H1 (cell line): ENCODE data around the gene LAMA3. TPM values are rescaled to one million over a fixed set of nuclear protein-coding genes. Genes with fewer than 3 reads are reported as not detected.

Source experiments
- CTCF ChIA-PET: fragments of 300-600 bp; sonication (Branson Sonifier 250); formaldehyde crosslinking; loops from one replicate; lab custom pipeline; 2021; ENCODE audit not compliant: partially characterized antibody; lab: Charles Lee
- POLR2A ChIA-PET: fragments of 300-600 bp; sonication (Branson Sonifier 250); formaldehyde crosslinking; loops from one replicate; lab custom pipeline; 2021; ENCODE audit warnings: inconsistent platforms; ENCODE audit not compliant: partially characterized antibody; lab: Charles Lee
- DNase-seq, 2 experiments: peaks; one replicate each; pipeline versions ENCODE4 v3.0.0 to v3.0.0-alpha.2; 2010 to 2022; ENCODE audit warnings: low spot score in 2 of 2, low read depth in 1 of 2, mixed read lengths in 1 of 2
- FAIRE-seq: peaks from 2 replicates; lab custom pipeline; 2011; peaks lifted over from hg19 to GRCh38; lab: Jason Lieb, UNC
- H2AFZ ChIP-seq: 2 replicates; pipeline ENCODE4 v1.8.1; 2012; ENCODE audit warnings: low read length, inconsistent platforms
- H2AK5ac ChIP-seq: 2 replicates; pipeline ENCODE4 v1.6.1; 2013; ENCODE audit warnings: low read depth, low read length
- H2BK120ac ChIP-seq: replicated peaks from 2 replicates; pipeline ENCODE3; 2013; ENCODE audit warnings: low read depth, low read length, inconsistent platforms
- H2BK12ac ChIP-seq: 2 replicates; pipeline ENCODE4 v1.6.1; 2013; ENCODE audit warnings: low read depth, low read length
- H2BK15ac ChIP-seq: 2 replicates; pipeline ENCODE4 v1.6.1; 2013; ENCODE audit warnings: low read length
- H2BK20ac ChIP-seq: 2 replicates; pipeline ENCODE4 v1.6.1; 2013; ENCODE audit warnings: low read length
- H2BK5ac ChIP-seq: 2 replicates; pipeline ENCODE4 v1.6.1; 2013; ENCODE audit warnings: low read depth, low read length
- H3K14ac ChIP-seq: 2 replicates; pipeline ENCODE4 v1.6.1; 2013; ENCODE audit warnings: inconsistent platforms; ENCODE audit not compliant: insufficient read length
- H3K18ac ChIP-seq: 2 replicates; pipeline ENCODE4 v1.6.1; 2013; ENCODE audit warnings: low read length; ENCODE audit errors: extremely low read depth
- H3K23ac ChIP-seq: 2 replicates; pipeline ENCODE4 v1.6.1; 2013; ENCODE audit warnings: inconsistent platforms; ENCODE audit not compliant: insufficient read length
- H3K23me2 ChIP-seq: 2 replicates; pipeline ENCODE4 v1.6.1; 2013; ENCODE audit warnings: low read depth, low read length
- H3K27ac ChIP-seq: 2 replicates; pipeline ENCODE4 v1.6.1; 2011; ENCODE audit warnings: low read depth, low read length, inconsistent platforms
- H3K27me3 ChIP-seq, 4 experiments: replicated peaks in 1 of 4; 1 replicate in 1 of 4; 2 replicates in 3 of 4; pipeline versions ENCODE4 v1.6.1 to v1.8.1; 2011 to 2013; ENCODE audit warnings: low read length in 3 of 4, mild to moderate bottlenecking in 3 of 4, inconsistent platforms in 2 of 4, mixed read lengths in 2 of 4, moderate library complexity in 1 of 4; ENCODE audit not compliant: control insufficient read depth in 3 of 4, insufficient read depth in 3 of 4; ENCODE audit errors: extremely low read depth in 1 of 4
- H3K36me3 ChIP-seq, 4 experiments: 2 replicates each; pipeline versions ENCODE4 v1.6.1 to v1.8.1; 2011 to 2013; ENCODE audit warnings: mild to moderate bottlenecking in 4 of 4, low read length in 3 of 4, moderate library complexity in 2 of 4, control low read depth in 1 of 4, inconsistent platforms in 1 of 4; ENCODE audit not compliant: insufficient read depth in 4 of 4, control insufficient read depth in 2 of 4
- H3K4ac ChIP-seq: replicated peaks from 2 replicates; pipeline ENCODE3; 2013; ENCODE audit warnings: low read length, low read depth, mixed read lengths, inconsistent platforms; ENCODE audit not compliant: insufficient read length
- H3K4me1 ChIP-seq, 4 experiments: replicated peaks in 1 of 4; 1 replicate in 1 of 4; 2 replicates in 3 of 4; pipeline versions ENCODE4 v1.6.1 to v1.8.1; 2011 to 2013; ENCODE audit warnings: low read length in 3 of 4, inconsistent platforms in 2 of 4, mixed read lengths in 1 of 4; ENCODE audit not compliant: insufficient read depth in 4 of 4, control insufficient read depth in 3 of 4
- H3K4me2 ChIP-seq, 2 experiments: 2 replicates each; pipeline versions ENCODE4 v1.6.1 to v1.8.1; 2011 to 2013; ENCODE audit warnings: low read depth in 2 of 2, low read length in 2 of 2, control low read depth in 1 of 2, inconsistent platforms in 1 of 2, mild to moderate bottlenecking in 1 of 2; ENCODE audit not compliant: insufficient read depth in 1 of 2
- H3K4me3 ChIP-seq, 4 experiments: fragments of 200-600, 300-600 bp in 1 of 4; sonication (generic), shearing (Covaris generic), sonication (Bioruptor Twin) in 1 of 4; 2 replicates each; pipeline versions ENCODE4 v1.5.1 to v1.8.1; 2011 to 2016; ENCODE audit warnings: low read length in 4 of 4, low read depth in 3 of 4, control low read depth in 2 of 4, inconsistent platforms in 2 of 4, mild to moderate bottlenecking in 2 of 4, mixed read lengths in 1 of 4, moderate library complexity in 1 of 4; ENCODE audit not compliant: insufficient read depth in 2 of 4; ENCODE audit errors: extremely low read depth in 1 of 4
- H3K56ac ChIP-seq: replicated peaks from 2 replicates; pipeline ENCODE3; 2013; ENCODE audit warnings: low read depth, mild to moderate bottlenecking, mixed read lengths, low read length, inconsistent platforms; ENCODE audit not compliant: insufficient read length
- H3K79me1 ChIP-seq: 2 replicates; pipeline ENCODE4 v1.6.1; 2013; ENCODE audit warnings: low read depth, low read length, control low read depth
- H3K79me2 ChIP-seq, 2 experiments: 2 replicates each; pipeline versions ENCODE4 v1.6.1 to v1.8.1; 2012 to 2013; ENCODE audit warnings: low read length in 2 of 2, mild to moderate bottlenecking in 2 of 2, inconsistent platforms in 1 of 2; ENCODE audit not compliant: insufficient read depth in 2 of 2, control insufficient read depth in 1 of 2
- H3K9ac ChIP-seq, 4 experiments: replicated peaks in 1 of 4; 1 replicate in 1 of 4; 2 replicates in 3 of 4; pipeline versions ENCODE4 v1.6.1 to v1.8.1; 2011 to 2013; ENCODE audit warnings: low read depth in 3 of 4, low read length in 3 of 4, control low read depth in 2 of 4, mild to moderate bottlenecking in 2 of 4, moderate library complexity in 2 of 4, inconsistent platforms in 1 of 4; ENCODE audit errors: extremely low read depth in 1 of 4
- H3K9me3 ChIP-seq, 2 experiments: 2 replicates each; pipeline versions ENCODE4 v1.6.1 to v1.8.1; 2012 to 2013; ENCODE audit warnings: mild to moderate bottlenecking in 2 of 2, moderate library complexity in 2 of 2, control low read depth in 1 of 2, inconsistent platforms in 1 of 2, low read depth in 1 of 2, low read length in 1 of 2, mixed read lengths in 1 of 2; ENCODE audit not compliant: insufficient read depth in 2 of 2
- H4K20me1 ChIP-seq, 2 experiments: replicated peaks in 1 of 2; 2 replicates each; pipeline versions ENCODE3 to v1.8.1; 2011 to 2013; ENCODE audit warnings: inconsistent platforms in 2 of 2, low read length in 2 of 2, mild to moderate bottlenecking in 1 of 2; ENCODE audit not compliant: insufficient read depth in 2 of 2, control insufficient read depth in 1 of 2
- H4K5ac ChIP-seq: 2 replicates; pipeline ENCODE4 v1.6.1; 2013; ENCODE audit warnings: low read length, low read depth, mixed read lengths, inconsistent platforms; ENCODE audit not compliant: insufficient read length
- H4K8ac ChIP-seq: 2 replicates; pipeline ENCODE4 v1.8.0; 2013; ENCODE audit warnings: mild to moderate bottlenecking, moderate library complexity, low read length, inconsistent platforms; ENCODE audit not compliant: insufficient read depth; ENCODE audit errors: extremely low read depth
- H4K91ac ChIP-seq: replicated peaks from 2 replicates; pipeline ENCODE3; 2013; ENCODE audit warnings: low read length, mixed read lengths, inconsistent platforms; ENCODE audit not compliant: insufficient read length
- CBX5 ChIP-seq: fragments of 300-800, 300-1000 bp; sonication (generic); IDR thresholded peaks from 2 replicates; pipeline ENCODE4 v1.7.1; 2016; ENCODE audit warnings: antibody characterized with exemption, low read length, low read depth
- WGBS, 2 experiments: shearing (Covaris generic) in 1 of 2; methylation state at CpG; one replicate each; pipeline versions ENCODE4 v1.1.6 to v1.1.7; 2013 to 2015; ENCODE audit warnings: low lambda C conversion rate in 2 of 2, mixed read lengths in 2 of 2, inconsistent platforms in 1 of 2, low coverage in 1 of 2, missing lambda C conversion rate in 1 of 2; ENCODE audit not compliant: insufficient replicate concordance in 2 of 2, insufficient coverage in 1 of 2, insufficient read length in 1 of 2; ENCODE audit errors: extremely low coverage in 1 of 2, missing lambda C conversion rate in 1 of 2; 5-methylcytosine and 5-hydroxymethylcytosine counted together
- polyA plus RNA-seq, 7 experiments: library from polyadenylated mRNA; depleted of rRNA in 3 of 7; stranded (reverse) in 5 of 7; unstranded in 2 of 7; fragments of >200 nt in 5 of 7; fragments of 200-250 nt in 2 of 7; gene quantifications; 1 replicate in 5 of 7; 2 replicates in 1 of 7; 4 replicates in 1 of 7; pipeline versions ENCODE4 v1.2.1 to v1.2.3, GENCODE V29; 2011 to 2013; ENCODE audit warnings: missing spikeins in 2 of 7, mixed read lengths in 2 of 7
- total RNA-seq: library from RNA; stranded (reverse); fragmentation: NEBNext Ultra II Directional; extraction: Animal tissue kit (Norgen Biotek cat#: 25700); gene quantifications from 2 replicates; pipeline ENCODE4 v1.2.1, GENCODE V29; 2021

The LAMA3 gene
- total and polyA plus RNA-seq, 2 of the 8 experiments (the other 6 are each of a cell fraction or from before 2014, with no cell fraction given), result 0.76 to 5.0 TPM

GRCh38 chr18:23926571-23926970 is 237.3 kb downstream of the LAMA3 start:
- Histone ChIP-seq H3K9me3 (no peaks in the 10 kb centered on the region), H2AK5ac (no peak overlapping the region), H4K8ac (no peak overlapping the region), H3K4ac (no peak overlapping the region), H3K4me2 (no peak overlapping the region), H2BK5ac (no peak overlapping the region), H2BK15ac (no peak overlapping the region), H3K4me1 (no peaks in the 10 kb centered on the region), H4K5ac (no peak overlapping the region), H3K23ac (no peak overlapping the region), H3K79me2 (no peaks in the 10 kb centered on the region), H2BK12ac (no peak overlapping the region), H4K91ac (no peak overlapping the region), H3K14ac (no peak overlapping the region), H3K27me3 (no peaks in the 10 kb centered on the region), H3K36me3 (no peaks in the 10 kb centered on the region), H3K27ac (no peak overlapping the region), H3K9ac (no peak overlapping the region), H4K20me1 (no peaks in the 10 kb centered on the region), H3K4me3 (no peak overlapping the region), H3K18ac (no peak overlapping the region), H2BK120ac (no peak overlapping the region), H3K79me1 (no peaks in the 10 kb centered on the region), H3K56ac (no peak overlapping the region), H3K23me2 (no peaks in the 10 kb centered on the region), H2BK20ac (no peak overlapping the region), H2AFZ (no peak overlapping the region)
- 81% methylated on average over 2 of the region's 2 CpGs; no CpG with 5 or more reads in 1 of the 2 experiments for WGBS, 2 experiments
- FAIRE-seq (no peak), DNase-seq (no peak)
- CTCF ChIA-PET, result interaction anchor here (1.3 to 3.5 kb wide), 2 partner anchors 8 to 14 kb away, joined by 4 to 13 read pairs; no protein-coding TSS in a partner anchor
- POLR2A ChIA-PET, result no interaction called here
- no peak for TF ChIP-seq CBX5
